DMS114 treated with DMSO at 0.1 percent for 48 hours (cell line): ENCODE measurements around the gene XCR1.

Experiments
- DNase-seq: peaks from one replicate; lab custom pipeline; 2025; ENCODE audit not compliant: unreplicated experiment; lab: John Stamatoyannopoulos, UW

The XCR1 gene

DNA sequence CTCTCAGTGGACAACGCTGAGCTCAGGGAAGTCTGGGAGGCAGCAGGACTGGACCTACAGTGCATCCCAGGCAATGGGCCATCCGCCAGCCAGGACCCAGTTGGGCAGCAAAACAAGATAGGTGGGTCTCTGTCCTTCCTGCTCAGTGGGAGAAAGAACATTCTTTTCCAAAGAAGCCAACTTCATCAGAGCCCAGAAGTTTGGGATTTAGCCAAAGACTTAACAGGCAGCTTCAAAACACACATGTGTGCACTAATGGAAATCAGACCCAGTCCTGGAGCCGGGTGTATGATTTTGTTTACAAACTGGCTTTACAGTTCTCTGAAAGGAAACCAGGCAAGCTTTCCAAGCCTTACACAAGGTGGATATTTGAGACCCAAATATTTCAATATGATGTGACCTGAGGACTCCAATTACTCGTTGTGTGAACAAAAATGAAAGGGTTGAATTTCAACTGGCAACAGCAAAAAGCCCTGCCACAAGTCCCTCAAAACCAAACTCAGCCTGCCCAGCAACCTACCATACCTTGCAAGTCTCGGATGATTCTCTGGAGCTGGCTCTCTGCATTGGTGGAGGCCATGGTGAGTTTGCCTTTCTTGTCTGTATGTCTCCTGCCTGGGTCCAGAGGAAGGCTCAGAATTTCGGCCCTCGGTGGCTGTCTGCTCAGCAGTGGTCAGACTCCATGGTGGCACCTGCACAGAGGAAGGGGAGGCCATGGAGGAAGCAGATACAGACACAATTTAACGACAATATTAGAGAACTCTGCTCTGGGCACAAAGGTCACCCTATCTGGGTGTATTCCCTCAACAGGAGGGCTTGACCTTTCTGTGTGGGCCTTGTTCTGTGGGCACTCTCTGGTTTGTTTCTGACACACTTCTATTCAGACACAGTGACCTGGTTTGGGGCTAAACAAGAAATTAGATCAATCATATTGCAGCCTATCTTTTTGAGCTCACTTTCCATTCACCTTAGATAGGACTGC, 42.7 kb downstream of the XCR1 start:
- DNase-seq: no peak

DNA sequence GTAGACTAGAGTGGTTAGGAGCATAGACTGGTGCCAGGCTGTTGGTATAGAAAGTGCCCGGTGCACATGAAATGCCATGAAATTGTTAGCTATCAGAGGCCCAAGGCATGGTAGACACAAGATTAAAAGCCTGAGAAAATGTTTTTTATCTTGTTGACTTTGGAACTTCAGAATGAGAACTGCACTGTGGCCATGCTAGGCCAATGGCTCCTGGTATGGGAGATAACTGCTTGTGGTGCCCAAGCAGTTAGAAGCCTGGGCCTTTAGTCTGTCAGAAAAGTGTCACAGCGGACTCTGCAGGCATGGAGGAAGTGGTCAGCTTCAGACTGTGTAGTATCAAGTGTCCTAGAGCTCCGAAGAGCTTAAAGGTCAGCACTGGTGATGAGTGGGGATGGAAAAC, 43.5 kb downstream of the XCR1 start:
- no peak for DNase-seq

DNA sequence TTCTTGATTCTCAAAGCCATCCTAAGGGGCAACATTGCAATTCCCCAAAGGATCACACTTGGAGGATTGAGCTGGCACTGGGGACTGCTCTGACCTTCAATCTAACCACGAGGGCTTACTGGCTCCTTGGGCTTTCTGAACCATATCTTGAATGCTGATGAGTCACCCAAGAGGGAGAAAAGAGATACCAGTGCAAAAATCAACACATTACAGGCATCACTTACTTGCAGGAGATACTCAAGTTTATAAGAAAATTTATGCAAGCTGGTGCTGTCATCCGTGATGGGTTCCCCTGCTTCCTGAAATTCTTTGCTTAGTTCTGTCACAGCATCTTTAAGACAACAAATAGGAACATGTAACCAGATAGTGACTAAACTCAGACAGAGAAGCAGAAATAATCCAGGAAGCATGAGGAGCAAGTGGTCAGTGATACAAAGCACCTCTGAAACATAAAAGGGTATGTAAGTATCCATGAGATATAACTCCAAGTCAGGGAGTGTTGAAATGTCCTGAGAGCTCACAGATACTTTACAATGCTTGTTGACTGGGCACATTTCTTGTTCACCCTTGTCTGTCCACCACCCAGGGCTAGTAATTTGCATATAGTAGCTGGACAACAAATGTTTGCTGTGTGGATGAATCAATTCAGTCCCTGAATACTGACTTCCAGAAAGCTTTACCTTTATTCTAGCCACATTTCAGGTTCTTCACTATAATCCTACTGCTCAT, 45.8 kb downstream of the XCR1 start:
- no peak for DNase-seq

DNA sequence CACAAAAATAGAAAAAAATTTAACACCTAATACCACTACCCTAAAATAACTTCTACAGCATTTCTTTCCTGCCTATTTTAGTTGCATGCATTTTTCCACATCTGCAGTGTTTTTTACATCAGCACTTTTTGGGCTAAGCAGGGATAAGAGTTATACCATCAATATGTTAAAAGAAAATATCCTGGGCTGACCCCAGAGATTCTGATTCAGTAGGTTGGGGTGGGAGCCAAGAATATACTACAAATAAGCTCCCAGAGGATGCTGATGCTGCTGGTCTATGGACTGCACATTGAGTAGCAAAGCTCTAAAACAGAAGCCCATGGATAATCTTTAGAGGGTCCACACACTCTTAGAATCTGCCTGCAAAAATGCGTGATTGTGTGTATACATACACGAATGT, 46.5 kb downstream of the XCR1 start:
- DNase-seq: no peak

DNA sequence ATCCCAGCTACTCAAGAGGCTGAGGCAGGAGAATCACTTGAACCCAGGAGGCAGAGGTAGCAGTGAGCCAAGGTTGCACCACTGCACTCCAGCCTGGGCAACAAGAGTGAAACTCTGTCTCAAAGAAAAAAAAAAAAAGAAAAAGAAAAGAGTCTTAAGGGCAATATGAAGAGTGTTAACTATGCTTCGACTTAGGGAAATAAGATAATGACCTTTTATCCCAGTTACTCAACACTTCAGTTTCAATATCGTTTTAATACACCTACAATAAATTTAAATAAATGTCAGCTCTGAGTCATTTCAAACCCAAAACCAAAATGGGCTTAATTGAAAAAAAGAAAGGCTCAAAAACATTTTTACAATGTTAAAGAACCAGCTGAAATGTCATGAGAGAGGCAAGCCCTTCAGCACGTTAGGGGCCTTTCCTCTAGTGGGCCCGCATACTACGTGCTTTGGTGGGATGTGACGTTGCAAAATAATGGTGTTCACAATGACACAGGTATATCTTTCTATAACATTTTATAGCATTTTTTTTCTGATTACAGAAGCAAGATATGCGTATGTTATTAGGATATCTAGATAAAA, 47.0 kb downstream of the XCR1 start:
- DNase-seq: no peak

DNA sequence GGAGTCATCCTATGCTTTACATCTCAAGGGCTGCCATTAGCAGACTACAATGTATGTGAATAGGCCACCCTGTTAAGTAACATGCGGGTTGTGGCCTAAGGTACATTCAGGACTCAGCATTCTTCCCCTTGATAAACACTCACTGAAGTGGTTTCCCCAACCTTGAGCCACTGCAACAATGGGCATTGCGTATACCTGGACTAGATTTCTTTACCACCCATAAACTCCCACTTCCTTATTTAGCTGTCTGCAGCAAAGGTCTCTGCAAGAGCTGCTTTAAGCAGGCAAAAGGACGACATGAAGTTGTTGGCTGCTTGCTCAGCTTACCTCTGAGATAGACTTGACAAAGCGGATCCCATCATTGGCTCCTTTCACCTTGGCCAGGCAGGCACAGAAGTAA, 47.9 kb downstream of the XCR1 start:
- no peak for DNase-seq

DNA sequence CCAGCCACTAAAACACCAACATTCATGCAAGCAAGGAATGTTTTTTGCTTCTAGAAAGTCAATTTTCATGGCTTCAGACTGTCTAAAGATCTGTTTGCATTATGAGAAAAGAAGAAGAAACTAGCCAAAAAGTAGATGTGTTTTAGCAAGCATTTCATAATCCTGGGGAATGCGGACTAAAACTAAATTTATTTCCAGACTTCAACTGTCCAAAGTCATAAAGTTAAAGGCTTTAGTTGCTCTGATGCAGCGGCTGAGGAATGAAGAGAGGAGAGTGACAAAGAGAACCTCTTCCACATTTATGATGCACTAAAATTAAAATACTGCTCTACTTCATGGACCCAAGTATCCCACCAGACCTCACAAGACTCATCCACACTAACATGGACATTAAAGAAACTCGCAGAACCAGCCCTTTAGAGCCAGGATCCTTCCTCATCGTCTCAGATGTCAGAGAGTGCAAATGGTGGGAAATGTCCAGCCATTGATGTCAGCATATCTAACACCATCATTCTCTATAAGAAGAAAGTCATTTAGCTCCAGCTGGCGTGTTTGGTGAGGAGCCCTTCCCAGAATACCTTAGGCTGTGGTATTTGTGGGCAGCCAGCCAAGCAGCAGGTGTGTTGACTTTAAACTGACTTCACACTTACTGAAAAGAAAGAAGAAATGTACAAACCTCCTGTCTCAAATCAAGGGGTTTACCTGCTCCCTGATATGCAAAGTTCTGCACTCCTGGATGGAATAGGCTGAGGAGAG, 49.1 kb downstream of the XCR1 start:
- no peak for DNase-seq

DNA sequence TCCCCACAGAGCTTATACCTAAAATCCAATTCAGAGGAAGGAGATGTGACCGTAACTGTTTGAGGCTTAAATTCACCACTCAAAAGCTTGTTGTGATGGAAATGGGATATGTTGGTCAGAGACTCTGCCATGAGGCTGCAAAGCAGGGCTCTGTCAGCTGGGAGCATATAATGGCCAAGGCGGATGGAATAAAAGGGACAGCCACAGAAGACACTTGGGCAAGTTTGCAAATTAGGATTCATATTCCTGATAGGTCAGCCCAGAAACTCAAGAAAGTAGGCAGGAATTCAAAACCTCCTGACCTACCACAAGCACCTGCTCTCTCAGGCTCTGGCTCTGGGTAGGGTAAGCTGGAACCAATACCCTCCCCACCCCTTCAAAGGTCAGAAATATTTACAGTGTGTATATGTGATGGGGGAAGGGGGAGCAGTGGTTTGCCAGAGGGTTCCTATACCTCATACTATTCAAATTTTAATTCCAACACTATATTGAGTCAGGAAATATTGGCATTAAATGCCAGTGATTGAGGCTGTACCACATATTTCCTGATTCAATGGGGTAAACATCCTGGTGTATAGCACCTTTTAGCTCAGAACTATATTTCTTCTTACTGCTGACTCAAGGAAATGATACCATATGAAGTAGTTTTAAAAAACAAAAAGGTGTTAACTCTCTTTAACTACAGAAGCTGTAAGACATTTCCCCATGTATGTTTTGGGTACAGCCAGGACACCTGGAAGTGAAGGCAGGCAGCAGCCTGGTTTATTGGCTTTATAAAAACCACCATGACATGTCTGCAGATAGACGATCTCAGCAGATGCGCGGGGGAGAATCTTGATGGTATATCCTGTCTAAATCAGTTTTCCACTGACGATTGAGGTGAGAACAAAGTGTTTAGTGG, 50.8 kb downstream of the XCR1 start:
- no peak for DNase-seq

DNA sequence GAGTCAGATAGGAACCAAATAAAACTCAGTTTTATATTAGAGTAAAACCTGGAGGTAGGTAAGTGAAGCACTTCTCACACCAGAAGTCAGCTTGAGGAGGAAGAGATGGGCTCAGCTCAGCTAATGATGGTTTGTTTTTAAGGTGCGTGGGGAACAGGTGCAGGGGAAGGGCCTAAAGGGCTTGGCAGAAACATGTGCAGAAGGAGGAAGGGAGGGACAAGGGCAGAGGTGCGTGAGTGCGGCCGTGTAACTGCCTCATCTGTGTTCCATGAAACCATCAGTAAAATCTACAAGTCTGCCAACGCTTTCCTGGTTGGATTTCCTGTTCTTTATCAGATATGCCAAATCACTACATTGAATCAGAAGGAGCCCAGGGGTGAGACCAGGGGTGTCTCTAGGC, 51.6 kb downstream of the XCR1 start:
- no peak for DNase-seq

DNA sequence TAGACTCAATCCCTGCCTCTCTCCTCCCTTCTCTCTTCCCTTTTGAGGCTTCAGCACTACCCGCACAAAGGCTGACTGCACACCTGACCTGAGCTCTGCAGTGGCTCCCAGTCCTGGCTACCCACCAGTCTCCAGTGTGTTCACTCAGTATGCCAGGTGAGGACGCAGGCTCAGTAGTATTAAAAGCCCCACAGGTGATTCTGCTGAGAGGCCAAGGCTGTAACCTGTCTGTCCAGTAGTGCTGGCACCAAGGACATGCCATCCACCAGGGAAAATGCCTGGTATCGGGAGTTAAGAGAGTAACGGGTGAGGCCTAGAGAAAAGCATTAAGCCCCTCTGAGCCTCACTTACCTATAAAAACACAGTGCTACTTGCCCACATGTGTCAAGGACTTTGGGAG, 52.6 kb downstream of the XCR1 start:
- DNase-seq: no peak

DNA sequence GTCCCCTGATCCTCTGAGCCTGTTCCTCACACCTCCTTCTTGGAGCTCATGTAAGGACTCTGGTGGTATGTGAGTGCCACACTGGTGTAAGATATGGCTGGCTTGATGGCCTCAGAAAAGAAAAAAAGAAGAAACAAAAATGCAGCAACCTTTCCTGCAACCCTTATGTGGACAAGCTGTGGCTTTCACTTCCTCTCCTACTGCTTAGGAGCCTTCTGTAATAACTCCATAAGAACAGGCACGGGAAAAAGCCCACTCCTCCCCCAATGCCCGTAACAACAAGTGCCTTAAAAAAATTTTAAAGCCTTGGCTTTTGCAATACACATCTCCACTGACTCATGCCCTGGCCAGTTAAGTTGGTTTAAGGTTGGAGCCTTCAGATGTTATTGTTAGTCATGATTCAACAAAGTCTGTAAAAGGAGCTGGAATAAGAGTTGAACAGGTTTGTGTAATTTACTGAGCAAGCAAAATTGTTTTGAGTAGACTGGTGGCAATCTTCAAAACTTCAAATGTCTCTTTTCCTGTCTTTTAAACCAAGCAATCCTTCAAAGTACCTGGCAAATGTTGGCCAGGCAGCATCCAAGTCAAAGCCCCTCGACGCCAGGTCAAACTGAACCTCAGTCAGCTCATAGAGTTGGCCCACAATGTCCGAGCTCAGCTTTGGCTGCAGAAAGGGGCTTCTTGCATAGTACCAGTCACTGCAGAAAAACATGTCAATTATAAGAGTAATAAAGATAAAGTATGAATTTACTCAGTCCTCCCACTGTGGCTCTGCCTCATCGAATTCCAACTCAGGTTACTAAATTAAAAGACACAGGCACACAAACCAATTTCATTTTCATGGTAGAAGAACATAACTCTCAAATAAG, 54.5 kb downstream of the XCR1 start:
- no peak for DNase-seq

DNA sequence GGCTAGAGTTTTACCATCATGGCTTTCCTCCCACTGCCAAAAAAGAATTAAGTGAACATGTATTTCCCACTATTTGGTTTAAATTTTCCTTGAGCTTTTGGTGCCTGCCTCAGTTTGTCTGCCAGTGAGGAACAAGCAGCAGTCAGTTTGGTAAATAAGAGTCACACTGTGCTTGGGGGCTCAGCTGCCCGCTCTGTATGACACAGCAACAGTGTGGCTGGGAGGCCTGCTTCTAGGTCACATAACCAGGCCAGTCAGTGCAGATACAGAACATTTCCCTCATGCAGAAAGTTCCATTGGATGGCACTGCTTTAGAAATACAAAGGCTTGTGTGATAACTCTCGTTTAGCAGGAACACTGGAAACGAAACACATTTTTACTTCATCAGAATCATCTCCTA, 57.3 kb downstream of the XCR1 start:
- DNase-seq: no peak

DNA sequence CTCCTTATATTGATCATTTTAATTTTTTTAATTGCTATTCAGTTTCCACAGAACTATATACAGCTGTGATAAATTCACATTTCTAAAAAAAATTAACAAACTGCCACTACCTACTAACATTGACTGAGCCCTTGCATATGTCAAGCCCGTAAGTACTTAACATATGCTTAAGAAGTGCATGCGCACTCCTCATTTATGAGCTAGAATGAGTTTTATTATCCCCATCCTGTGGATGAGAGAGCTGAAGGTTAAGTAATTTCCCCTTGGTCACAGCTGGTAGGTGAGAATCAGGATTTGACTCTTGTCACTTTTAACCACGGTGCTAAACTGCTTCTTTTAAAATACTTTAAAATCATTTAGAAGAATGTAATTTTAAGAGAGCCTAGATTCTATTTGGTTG, 58.2 kb downstream of the XCR1 start:
- no peak for DNase-seq

DNA sequence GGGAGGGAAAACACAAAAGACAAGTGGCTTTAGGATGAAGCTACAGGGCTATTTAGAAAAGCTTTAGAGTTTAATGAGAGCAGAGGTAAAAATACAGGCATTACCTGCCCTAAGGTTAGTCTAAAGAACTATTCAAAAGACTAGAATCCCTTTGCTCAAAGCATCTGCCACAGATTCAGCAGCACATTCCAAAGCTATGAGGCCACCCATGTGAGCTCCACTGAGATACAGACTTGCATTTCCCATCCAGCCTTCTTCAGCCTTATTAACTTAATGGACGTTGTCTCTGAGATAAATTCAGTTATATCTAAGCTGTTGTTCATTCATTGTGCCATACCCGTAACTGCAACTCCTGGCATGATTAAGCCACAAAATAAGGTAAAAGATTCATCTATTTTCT, 58.6 kb downstream of the XCR1 start:
- DNase-seq: no peak

DNA sequence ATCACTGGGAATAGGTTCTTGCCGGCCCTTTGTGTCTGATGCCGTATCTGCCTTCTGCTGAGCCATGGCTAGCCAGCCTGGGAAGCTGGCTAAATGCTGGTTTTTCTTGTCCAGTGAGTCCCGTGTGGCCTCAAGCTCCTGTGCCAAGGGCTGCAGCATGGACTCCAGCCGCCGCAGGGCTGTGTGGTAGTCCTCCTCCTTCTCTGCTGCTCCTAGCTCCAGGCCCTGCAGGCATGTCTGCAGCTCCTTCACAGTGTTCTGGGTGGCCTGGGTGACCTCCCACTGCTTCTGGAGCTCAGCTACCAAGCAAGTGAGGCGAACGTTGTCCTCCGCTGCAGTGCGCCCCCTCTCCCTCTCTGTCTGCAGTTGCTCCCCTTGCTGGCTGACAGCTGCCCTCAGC, 59.1 kb downstream of the XCR1 start:
- no peak for DNase-seq

DNA sequence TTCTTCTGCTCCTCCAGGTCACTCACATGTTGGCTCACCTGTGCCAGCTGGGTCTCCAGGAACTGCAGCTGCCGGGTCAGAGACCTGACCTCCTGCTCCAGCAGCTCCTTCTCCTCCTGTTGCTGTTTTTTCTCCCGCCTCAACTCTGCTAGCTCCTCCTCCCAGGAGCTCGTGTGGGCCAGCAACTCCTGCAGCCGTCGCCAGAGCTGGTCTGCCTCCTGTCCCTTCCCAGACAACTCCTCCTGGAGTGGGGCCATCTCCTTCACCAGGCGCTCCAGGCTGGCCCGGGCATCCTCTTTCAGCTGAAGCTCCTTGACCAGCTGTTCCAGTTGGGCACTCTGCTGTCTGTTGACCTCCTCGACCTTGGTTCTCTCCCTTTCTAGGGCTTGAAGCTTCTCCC, 59.6 kb downstream of the XCR1 start:
- DNase-seq: no peak
